Panc1 (cell line): ENCODE data around the gene TSR3. TPM values are rescaled to one million over a fixed set of nuclear protein-coding genes. Genes with fewer than 3 reads are reported as not detected.

Source experiments
- ATAC-seq: fragments of 200-7000 bp; cut with Tn5 transposase; 2 replicates; pipeline ENCODE4 v1.9.1; 2020; ENCODE audit warnings: mild to moderate bottlenecking, moderate library complexity
- BruUV-seq: library from RNA; stranded (reverse); fragments of 400-500 nt; replicated peaks from 2 replicates; lab custom pipeline; 2021; lab: Mats Ljungman, UMichigan
- CTCF ChIA-PET: fragments of 300-600 bp; sonication (Branson Sonifier 250); formaldehyde crosslinking; loops from one replicate; lab custom pipeline; 2022; ENCODE audit warnings: antibody characterized with exemption; lab: Charles Lee
- POLR2A ChIA-PET: fragments of 300-600 bp; sonication (Branson Sonifier 250); formaldehyde crosslinking; loops from one replicate; lab custom pipeline; 2022; ENCODE audit warnings: antibody characterized with exemption; lab: Charles Lee
- DNase-seq: peaks from one replicate; pipeline ENCODE4 v3.0.0-alpha.2; 2010; ENCODE audit warnings: low read depth, low spot score
- H3K27ac ChIP-seq: 2 replicates; pipeline ENCODE4 v1.5.1; 2011; ENCODE audit warnings: mild to moderate bottlenecking, low read length, inconsistent platforms
- H3K27me3 ChIP-seq: fragments of 200-500 bp; sonication (Bioruptor generic); 2 replicates; pipeline ENCODE4 v1.6.0; 2014; ENCODE audit warnings: low read length, inconsistent platforms; ENCODE audit not compliant: control insufficient read depth, insufficient read depth
- H3K36me3 ChIP-seq: fragments of 200-500 bp; sonication (Bioruptor generic); 2 replicates; pipeline ENCODE4 v1.5.1; 2014; ENCODE audit warnings: inconsistent platforms, mild to moderate bottlenecking, low read length, moderate library complexity; ENCODE audit not compliant: control insufficient read depth, insufficient read depth
- H3K4me1 ChIP-seq: 2 replicates; pipeline ENCODE4 v1.5.1; 2011; ENCODE audit warnings: inconsistent platforms, mild to moderate bottlenecking, low read length, moderate library complexity; ENCODE audit not compliant: control insufficient read depth, insufficient read depth
- H3K4me3 ChIP-seq, 2 experiments: 2 replicates each; pipeline ENCODE4 v1.5.1; 2011 to 2012; ENCODE audit warnings: low read depth in 2 of 2, low read length in 2 of 2, mild to moderate bottlenecking in 2 of 2, inconsistent platforms in 1 of 2, moderate library complexity in 1 of 2
- H3K9me3 ChIP-seq: fragments of 200-500 bp; sonication (Bioruptor generic); 2 replicates; pipeline ENCODE4 v1.5.1; 2014; ENCODE audit warnings: low read depth, mild to moderate bottlenecking, inconsistent platforms, low read length, moderate library complexity; ENCODE audit not compliant: control insufficient read depth, insufficient read depth
- POLR2AphosphoS5 ChIP-seq: IDR thresholded peaks from 2 replicates; pipeline ENCODE4 v1.6.1; 2012; ENCODE audit warnings: mild to moderate bottlenecking, low read depth, low read length, moderate library complexity
- SIN3A ChIP-seq: IDR thresholded peaks from 2 replicates; pipeline ENCODE4 v1.6.1; 2012; ENCODE audit warnings: low read depth, mild to moderate bottlenecking, low read length, moderate library complexity, borderline replicate concordance; ENCODE audit not compliant: insufficient read depth
- TCF7L2 ChIP-seq: IDR thresholded peaks from 2 replicates; pipeline ENCODE4 v1.6.1; 2011; ENCODE audit warnings: mild to moderate bottlenecking, low read depth, low read length, inconsistent platforms
- in situ Hi-C: cut with HindIII; loops from 2 replicates; pipeline ENCODE4 v1.10.0; 2016; ENCODE audit warnings: low sequenced_read_pairs, low pct_unique_long_range_greater_than_20kb
- intact Hi-C: fragments of 100-400 bp; cut with micrococcal nuclease; formaldehyde crosslinking; loops from one replicate; pipeline ENCODE4 v1.10.0; 2022; ENCODE audit not compliant: unreplicated experiment
- total RNA-seq: library from RNA; stranded (reverse); gene quantifications from one replicate; pipeline ENCODE4 v1.2.1, GENCODE V29; 2021; ENCODE audit not compliant: unreplicated experiment
- TF ChIP-seq, protein P1 (sequence below), 2 experiments: IDR thresholded peaks; 2 replicates each; pipeline ENCODE4 v1.6.1; 2011 to 2012; ENCODE audit warnings: low read depth in 2 of 2, control low read depth in 1 of 2, low read length in 1 of 2, mild to moderate bottlenecking in 1 of 2, moderate library complexity in 1 of 2; ENCODE audit not compliant: insufficient read depth in 1 of 2
- TF ChIP-seq, protein P2 (sequence below): fragments of 450-650 bp; IDR thresholded peaks from 2 replicates; pipeline ENCODE4 v1.5.1; 2017; ENCODE audit warnings: mild to moderate bottlenecking

The TSR3 gene
- total RNA-seq, 1 experiment from 2014 or later: 89.7 TPM

DNA sequence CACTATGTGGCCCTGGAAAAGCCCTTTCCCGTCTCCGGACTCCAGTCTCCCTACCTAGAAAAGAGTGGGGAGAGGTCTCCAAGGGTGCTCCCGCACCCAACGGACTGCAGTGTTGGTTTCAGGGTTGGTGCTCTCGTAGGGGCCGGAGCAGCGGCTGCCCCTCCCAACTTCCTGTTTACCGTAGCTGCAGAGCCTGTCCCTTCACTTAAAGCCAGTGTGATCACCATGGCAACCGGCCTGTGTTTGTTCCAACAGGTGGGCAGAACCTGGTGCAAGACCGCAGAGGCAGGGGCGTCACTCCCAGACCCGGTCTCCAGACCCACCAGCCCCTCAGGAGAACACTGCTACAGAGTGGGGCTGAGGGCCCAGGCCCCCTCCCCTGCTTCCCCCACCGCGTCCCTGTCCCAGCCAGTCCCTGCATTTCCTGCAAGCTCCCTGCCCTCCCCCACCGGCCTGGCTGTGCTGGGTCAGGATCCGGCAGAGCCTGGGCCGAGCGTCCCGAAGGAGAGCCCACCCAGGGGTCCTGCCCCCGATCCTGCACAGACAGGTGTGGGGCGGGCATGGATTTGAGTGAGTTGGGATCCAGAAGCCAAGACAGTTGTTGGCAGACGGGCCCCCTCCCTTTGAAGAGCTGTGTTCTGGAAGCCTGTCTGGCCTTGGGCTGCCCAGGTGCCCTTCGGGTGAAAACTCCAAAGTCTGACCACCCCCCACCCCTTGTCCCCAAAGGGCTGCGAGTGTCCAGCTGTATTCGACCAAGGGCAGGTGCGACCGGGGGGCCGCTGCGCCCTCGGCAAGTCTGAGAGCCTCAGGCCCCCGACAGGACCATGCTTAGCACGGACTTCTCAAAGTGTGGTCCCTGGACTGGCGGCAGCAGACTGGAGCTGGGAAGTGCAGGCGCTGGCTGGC, 19.7 kb downstream of the TSR3 start:
- DNase-seq: no peak
- intact Hi-C loops (no loop called here), in situ Hi-C loops (no loop called here)
- Histone ChIP-seq H3K27me3 (no peaks in the 10 kb centered on the region), H3K9me3 (no peaks in the 10 kb centered on the region), H3K27ac (peak overlapping the region; percentile 57; the same call in 1 of the 2 replicates), H3K36me3 (no peaks in the 10 kb centered on the region), H3K4me3 (peak overlapping the region in 1 of 2 experiments; percentile 43; a peak in 2 of 4 replicates), H3K4me1 (peaks cover 17% of the 10 kb centered on the region)
- TF ChIP-seq TCF7L2 (no peak), POLR2AphosphoS5 (no peak), SIN3A (no peak)
- TF ChIP-seq, protein P1, sequence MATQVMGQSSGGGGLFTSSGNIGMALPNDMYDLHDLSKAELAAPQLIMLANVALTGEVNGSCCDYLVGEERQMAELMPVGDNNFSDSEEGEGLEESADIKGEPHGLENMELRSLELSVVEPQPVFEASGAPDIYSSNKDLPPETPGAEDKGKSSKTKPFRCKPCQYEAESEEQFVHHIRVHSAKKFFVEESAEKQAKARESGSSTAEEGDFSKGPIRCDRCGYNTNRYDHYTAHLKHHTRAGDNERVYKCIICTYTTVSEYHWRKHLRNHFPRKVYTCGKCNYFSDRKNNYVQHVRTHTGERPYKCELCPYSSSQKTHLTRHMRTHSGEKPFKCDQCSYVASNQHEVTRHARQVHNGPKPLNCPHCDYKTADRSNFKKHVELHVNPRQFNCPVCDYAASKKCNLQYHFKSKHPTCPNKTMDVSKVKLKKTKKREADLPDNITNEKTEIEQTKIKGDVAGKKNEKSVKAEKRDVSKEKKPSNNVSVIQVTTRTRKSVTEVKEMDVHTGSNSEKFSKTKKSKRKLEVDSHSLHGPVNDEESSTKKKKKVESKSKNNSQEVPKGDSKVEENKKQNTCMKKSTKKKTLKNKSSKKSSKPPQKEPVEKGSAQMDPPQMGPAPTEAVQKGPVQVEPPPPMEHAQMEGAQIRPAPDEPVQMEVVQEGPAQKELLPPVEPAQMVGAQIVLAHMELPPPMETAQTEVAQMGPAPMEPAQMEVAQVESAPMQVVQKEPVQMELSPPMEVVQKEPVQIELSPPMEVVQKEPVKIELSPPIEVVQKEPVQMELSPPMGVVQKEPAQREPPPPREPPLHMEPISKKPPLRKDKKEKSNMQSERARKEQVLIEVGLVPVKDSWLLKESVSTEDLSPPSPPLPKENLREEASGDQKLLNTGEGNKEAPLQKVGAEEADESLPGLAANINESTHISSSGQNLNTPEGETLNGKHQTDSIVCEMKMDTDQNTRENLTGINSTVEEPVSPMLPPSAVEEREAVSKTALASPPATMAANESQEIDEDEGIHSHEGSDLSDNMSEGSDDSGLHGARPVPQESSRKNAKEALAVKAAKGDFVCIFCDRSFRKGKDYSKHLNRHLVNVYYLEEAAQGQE (IDR thresholded peaks at IDR 0.05; ENCODE audit: insufficient read depth in 1 of 2, low read depth in 2 of 2, low read length in 1 of 2): no peak
- TF ChIP-seq, protein P2, sequence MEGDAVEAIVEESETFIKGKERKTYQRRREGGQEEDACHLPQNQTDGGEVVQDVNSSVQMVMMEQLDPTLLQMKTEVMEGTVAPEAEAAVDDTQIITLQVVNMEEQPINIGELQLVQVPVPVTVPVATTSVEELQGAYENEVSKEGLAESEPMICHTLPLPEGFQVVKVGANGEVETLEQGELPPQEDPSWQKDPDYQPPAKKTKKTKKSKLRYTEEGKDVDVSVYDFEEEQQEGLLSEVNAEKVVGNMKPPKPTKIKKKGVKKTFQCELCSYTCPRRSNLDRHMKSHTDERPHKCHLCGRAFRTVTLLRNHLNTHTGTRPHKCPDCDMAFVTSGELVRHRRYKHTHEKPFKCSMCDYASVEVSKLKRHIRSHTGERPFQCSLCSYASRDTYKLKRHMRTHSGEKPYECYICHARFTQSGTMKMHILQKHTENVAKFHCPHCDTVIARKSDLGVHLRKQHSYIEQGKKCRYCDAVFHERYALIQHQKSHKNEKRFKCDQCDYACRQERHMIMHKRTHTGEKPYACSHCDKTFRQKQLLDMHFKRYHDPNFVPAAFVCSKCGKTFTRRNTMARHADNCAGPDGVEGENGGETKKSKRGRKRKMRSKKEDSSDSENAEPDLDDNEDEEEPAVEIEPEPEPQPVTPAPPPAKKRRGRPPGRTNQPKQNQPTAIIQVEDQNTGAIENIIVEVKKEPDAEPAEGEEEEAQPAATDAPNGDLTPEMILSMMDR: no peak
- CTCF ChIA-PET: interaction anchor here (0.6 to 1.2 kb wide), 3 partner anchors 10 to 85 kb away, joined by 4 to 16 read pairs (median 7); no protein-coding TSS in a partner anchor
- BruUV-seq: no TSS peak
- POLR2A ChIA-PET: interaction anchor here (0.6 kb wide), 2 partner anchors 63 to 146 kb away, joined by 3 to 6 read pairs; no protein-coding TSS in a partner anchor
- peak; percentile 56 for ATAC-seq

DNA sequence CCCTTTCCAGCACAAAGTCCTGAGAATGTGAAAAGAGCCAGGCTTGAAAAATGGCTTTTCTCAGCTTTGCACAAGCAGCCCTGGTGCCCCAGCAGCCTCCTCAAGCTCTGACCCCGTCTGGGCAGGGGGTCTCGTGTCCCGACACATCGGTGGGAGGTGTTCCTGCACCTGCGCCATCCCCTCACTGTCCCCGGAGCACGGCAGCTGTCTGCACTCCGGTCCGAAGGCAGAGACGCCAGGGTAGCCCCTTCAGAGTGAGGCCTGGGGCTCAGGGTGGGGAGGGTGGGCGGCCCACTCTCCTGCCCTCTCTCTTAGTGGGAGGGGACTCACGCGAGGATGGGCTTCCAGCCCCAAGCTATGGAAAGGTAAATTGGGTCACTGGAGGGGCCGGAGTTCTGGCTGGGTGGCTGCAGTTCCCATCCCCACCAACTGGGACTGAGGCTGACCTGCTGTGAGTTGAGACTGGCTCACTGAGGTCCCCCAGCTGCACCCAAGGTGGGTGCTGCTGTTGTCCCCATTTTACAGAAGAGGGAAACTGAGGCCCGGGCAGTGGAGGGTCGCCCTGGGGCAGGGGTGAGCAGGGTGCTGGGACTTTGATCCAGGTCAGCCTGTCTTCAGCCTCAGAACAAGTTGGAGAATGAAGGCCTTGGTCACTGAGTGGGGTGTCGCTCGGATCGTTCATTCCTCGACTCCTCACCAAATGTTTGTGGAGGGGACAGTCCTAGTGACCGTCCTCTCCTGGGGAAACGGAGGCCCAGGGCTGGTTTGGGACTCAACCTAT, 20.6 kb downstream of the TSR3 start:
- H3K4me3 ChIP-seq: peak overlapping the region in 1 of 2 experiments; percentile 43; a peak in 2 of 4 replicates
- POLR2A ChIA-PET: interaction anchor here (0.6 kb wide), 1 partner anchor 62 kb away, joined by 6 read pairs; no protein-coding TSS in a partner anchor
- ATAC-seq: peak; percentile 4

More for the DNA sequence above, 20.6 kb downstream of the TSR3 start:
- H3K36me3 ChIP-seq: no peaks in the 10 kb centered on the region
- CTCF ChIA-PET: interaction anchor here (0.6 to 1.2 kb wide), 10 partner anchors 11 to 1272 kb away, joined by 3 to 11 read pairs (median 6); no protein-coding TSS in a partner anchor
- peaks cover 17% of the 10 kb centered on the region for H3K4me1 ChIP-seq
- no peaks in the 10 kb centered on the region for H3K9me3 ChIP-seq
- peak overlapping the region; percentile 57; the same call in 1 of the 2 replicates for H3K27ac ChIP-seq
- no TSS peak for BruUV-seq
- no peak for TF ChIP-seq SIN3A
- no peak for TF ChIP-seq TCF7L2
- no peak for TF ChIP-seq POLR2AphosphoS5
- TF ChIP-seq, protein P1 (IDR thresholded peaks at IDR 0.05; ENCODE audit: insufficient read depth in 1 of 2, low read depth in 2 of 2, low read length in 1 of 2): no peak
- TF ChIP-seq, protein P2: no peak; the same call in 1 of the 2 replicates
- no peak for DNase-seq
- H3K27me3 ChIP-seq: no peaks in the 10 kb centered on the region
- intact Hi-C loops: no loop called here
- in situ Hi-C loops: no loop called here
